ENCODE measurements around the gene ENTHD1. TPM values are rescaled to one million over a fixed set of nuclear protein-coding genes. Genes with fewer than 3 reads are reported as not detected.

Gene ENTHD1
- total and polyA plus RNA-seq, 2 of the 8 experiments (the other 6 are each of a cell fraction or from before 2014, with no cell fraction given) = not detected

DNA sequence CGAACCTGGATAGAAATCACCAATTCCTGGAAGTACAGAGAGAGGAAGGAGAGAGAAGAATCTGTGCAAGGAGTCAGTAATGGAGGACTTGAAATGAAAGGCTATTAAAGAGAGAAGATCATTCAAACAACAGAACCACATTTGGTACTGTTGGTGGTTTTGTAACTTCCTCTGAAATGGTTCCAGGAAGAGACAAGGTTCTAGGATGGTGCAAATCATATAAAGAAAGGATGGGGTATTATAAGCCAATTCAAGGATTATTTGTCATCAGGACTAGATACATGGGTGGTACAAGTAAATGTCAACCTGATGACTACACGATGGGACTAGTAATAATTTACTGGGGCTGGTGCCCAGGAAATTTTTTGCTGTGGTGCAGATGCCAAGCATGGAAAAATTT lies 37.7 kb upstream of the ENTHD1 start:
- Histone ChIP-seq H2BK20ac (ENCODE audit: low read length) (no peak overlapping the region), H3K4me1 (replicated peaks in 1 of 4; ENCODE audit: control insufficient read depth in 3 of 4, insufficient read depth in 4 of 4, low read length in 3 of 4) (peaks cover 0 to 11% (median 5%) of the 10 kb centered on the region in 4 experiments; a peak in 6 of 7 replicates), H2BK120ac (replicated peaks; ENCODE audit: low read depth, low read length) (no peak overlapping the region), H3K79me1 (ENCODE audit: low read depth, low read length) (no peaks in the 10 kb centered on the region), H3K23me2 (ENCODE audit: low read depth, low read length) (no peaks in the 10 kb centered on the region; the same call in 1 of the 2 replicates), H2AK5ac (ENCODE audit: low read depth, low read length) (no peak overlapping the region), H2BK5ac (ENCODE audit: low read depth, low read length) (no peak overlapping the region), H2AFZ (ENCODE audit: low read length) (no peak overlapping the region), H2BK15ac (ENCODE audit: low read length) (no peak overlapping the region), H2BK12ac (ENCODE audit: low read depth, low read length) (no peak overlapping the region), H3K9me3 (ENCODE audit: insufficient read depth in 2 of 2, low read depth in 1 of 2, low read length in 1 of 2) (no peaks in the 10 kb centered on the region), H3K36me3 (ENCODE audit: control insufficient read depth in 2 of 4, insufficient read depth in 4 of 4, low read length in 3 of 4) (no peaks in the 10 kb centered on the region), H4K8ac (ENCODE audit: extremely low read depth, insufficient read depth, low read length) (no peak overlapping the region), H3K4me2 (ENCODE audit: insufficient read depth in 1 of 2, low read depth in 2 of 2, low read length in 2 of 2) (no peak overlapping the region), H4K5ac (ENCODE audit: insufficient read length, low read depth, low read length) (no peak overlapping the region), H3K27me3 (replicated peaks in 1 of 4; ENCODE audit: control insufficient read depth in 3 of 4, extremely low read depth in 1 of 4, insufficient read depth in 3 of 4, low read length in 3 of 4) (peaks cover 0 to 2% (median 0%) of the 10 kb centered on the region in 4 experiments; a peak in 1 of 7 replicates), H3K56ac (replicated peaks; ENCODE audit: insufficient read length, low read depth, low read length) (no peak overlapping the region), H4K91ac (replicated peaks; ENCODE audit: insufficient read length, low read length) (no peak overlapping the region), H3K4me3 (ENCODE audit: extremely low read depth in 1 of 4, insufficient read depth in 2 of 4, low read depth in 3 of 4, low read length in 4 of 4) (no peak overlapping the region), H4K20me1 (replicated peaks in 1 of 2; ENCODE audit: control insufficient read depth in 1 of 2, insufficient read depth in 2 of 2, low read length in 2 of 2) (no peaks in the 10 kb centered on the region), H3K18ac (ENCODE audit: extremely low read depth, low read length) (no peak overlapping the region), H3K79me2 (ENCODE audit: control insufficient read depth in 1 of 2, insufficient read depth in 2 of 2, low read length in 2 of 2) (no peaks in the 10 kb centered on the region), H3K14ac (ENCODE audit: insufficient read length) (no peak overlapping the region), H3K27ac (ENCODE audit: low read depth, low read length) (no peak overlapping the region), H3K9ac (replicated peaks in 1 of 4; ENCODE audit: extremely low read depth in 1 of 4, low read depth in 3 of 4, low read length in 3 of 4) (no peak overlapping the region), H3K4ac (replicated peaks; ENCODE audit: insufficient read length, low read depth, low read length) (no peak overlapping the region), H3K23ac (ENCODE audit: insufficient read length) (no peak overlapping the region)
- CTCF ChIA-PET (ENCODE audit: partially characterized antibody) = interaction anchor here (2.1 to 10.1 kb wide), 2 partner anchors 11 to 92 kb away, joined by 7 to 119 read pairs; no protein-coding TSS in a partner anchor
- TF ChIP-seq MAFK (IDR thresholded peaks at IDR 0.05; ENCODE audit: low read depth, low read length) (no peak), KDM5A (IDR thresholded peaks at IDR 0.05; ENCODE audit: low read length) (no peak), EGR1 (IDR thresholded peaks at IDR 0.05; ENCODE audit: borderline replicate concordance, low read depth, low read length) (no peak), SIRT6 (IDR thresholded peaks at IDR 0.05; ENCODE audit: low read length) (no peak)
- DNase-seq (ENCODE audit: low read depth in 1 of 2, low spot score in 2 of 2) (no peak), FAIRE-seq (no peak)
- WGBS, 2 experiments (ENCODE audit: extremely low coverage in 1 of 2, insufficient coverage in 1 of 2, insufficient read length in 1 of 2, insufficient replicate concordance in 2 of 2, low coverage in 1 of 2, low lambda C conversion rate in 2 of 2, missing lambda C conversion rate in 1 of 2) = 80% methylated on average over 2 of the region's 2 CpGs; no CpG with 5 or more reads in 1 of the 2 experiments
- POLR2A ChIA-PET (ENCODE audit: partially characterized antibody) = no interaction called here

Measured in H1 (cell line).